GM19023 (cell line): ENCODE data around the gene HERPUD1.

ENCODE experiments used
- ATAC-seq: cut with Tn5 transposase; IDR thresholded peaks from one replicate; pipeline ENCODE4 v1.9.1; 2021; ENCODE audit warnings: mild to moderate bottlenecking, moderate library complexity; ENCODE audit not compliant: unreplicated experiment

Gene HERPUD1

DNA sequence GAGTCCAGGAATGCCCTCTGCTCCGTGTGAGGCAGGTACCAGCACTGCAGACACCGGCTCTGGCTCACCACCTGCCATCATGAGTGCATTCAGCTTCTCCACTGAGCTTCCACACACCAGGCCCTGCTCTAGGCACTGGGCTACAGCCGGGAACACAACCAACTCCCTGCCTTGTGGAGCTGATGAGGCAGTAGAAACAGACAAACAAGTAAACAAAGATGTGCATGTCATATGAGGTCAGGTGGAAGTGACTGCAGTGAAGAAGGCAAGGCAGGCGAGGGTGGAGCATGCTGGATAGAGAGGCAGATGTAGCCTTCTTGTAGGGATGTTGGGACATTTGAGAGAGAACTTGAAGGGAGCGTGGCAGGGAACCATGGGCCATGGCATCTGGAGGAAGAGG is 62.4 kb downstream of the HERPUD1 start:
- ATAC-seq = no peak
